H1 (cell line): ENCODE data around the gene GAB2. TPM values are rescaled to one million over a fixed set of nuclear protein-coding genes. Genes with fewer than 3 reads are reported as not detected.

Experiments
- CTCF ChIA-PET: fragments of 300-600 bp; sonication (Branson Sonifier 250); formaldehyde crosslinking; loops from one replicate; lab custom pipeline; 2021; ENCODE audit not compliant: partially characterized antibody; lab: Charles Lee
- POLR2A ChIA-PET: fragments of 300-600 bp; sonication (Branson Sonifier 250); formaldehyde crosslinking; loops from one replicate; lab custom pipeline; 2021; ENCODE audit warnings: inconsistent platforms; ENCODE audit not compliant: partially characterized antibody; lab: Charles Lee
- DNase-seq, 2 experiments: peaks; one replicate each; pipeline versions ENCODE4 v3.0.0 to v3.0.0-alpha.2; 2010 to 2022; ENCODE audit warnings: low spot score in 2 of 2, low read depth in 1 of 2, mixed read lengths in 1 of 2
- FAIRE-seq: peaks from 2 replicates; lab custom pipeline; 2011; peaks lifted over from hg19 to GRCh38; lab: Jason Lieb, UNC
- H2AFZ ChIP-seq: 2 replicates; pipeline ENCODE4 v1.8.1; 2012; ENCODE audit warnings: low read length, inconsistent platforms
- H2AK5ac ChIP-seq: 2 replicates; pipeline ENCODE4 v1.6.1; 2013; ENCODE audit warnings: low read depth, low read length
- H2BK120ac ChIP-seq: replicated peaks from 2 replicates; pipeline ENCODE3; 2013; ENCODE audit warnings: low read depth, low read length, inconsistent platforms
- H2BK12ac ChIP-seq: 2 replicates; pipeline ENCODE4 v1.6.1; 2013; ENCODE audit warnings: low read depth, low read length
- H2BK15ac ChIP-seq: 2 replicates; pipeline ENCODE4 v1.6.1; 2013; ENCODE audit warnings: low read length
- H2BK20ac ChIP-seq: 2 replicates; pipeline ENCODE4 v1.6.1; 2013; ENCODE audit warnings: low read length
- H2BK5ac ChIP-seq: 2 replicates; pipeline ENCODE4 v1.6.1; 2013; ENCODE audit warnings: low read depth, low read length
- H3K14ac ChIP-seq: 2 replicates; pipeline ENCODE4 v1.6.1; 2013; ENCODE audit warnings: inconsistent platforms; ENCODE audit not compliant: insufficient read length
- H3K18ac ChIP-seq: 2 replicates; pipeline ENCODE4 v1.6.1; 2013; ENCODE audit warnings: low read length; ENCODE audit errors: extremely low read depth
- H3K23ac ChIP-seq: 2 replicates; pipeline ENCODE4 v1.6.1; 2013; ENCODE audit warnings: inconsistent platforms; ENCODE audit not compliant: insufficient read length
- H3K23me2 ChIP-seq: 2 replicates; pipeline ENCODE4 v1.6.1; 2013; ENCODE audit warnings: low read depth, low read length
- H3K27ac ChIP-seq: 2 replicates; pipeline ENCODE4 v1.6.1; 2011; ENCODE audit warnings: low read depth, low read length, inconsistent platforms
- H3K27me3 ChIP-seq, 4 experiments: replicated peaks in 1 of 4; 1 replicate in 1 of 4; 2 replicates in 3 of 4; pipeline versions ENCODE4 v1.6.1 to v1.8.1; 2011 to 2013; ENCODE audit warnings: low read length in 3 of 4, mild to moderate bottlenecking in 3 of 4, inconsistent platforms in 2 of 4, mixed read lengths in 2 of 4, moderate library complexity in 1 of 4; ENCODE audit not compliant: control insufficient read depth in 3 of 4, insufficient read depth in 3 of 4; ENCODE audit errors: extremely low read depth in 1 of 4
- H3K36me3 ChIP-seq, 4 experiments: 2 replicates each; pipeline versions ENCODE4 v1.6.1 to v1.8.1; 2011 to 2013; ENCODE audit warnings: mild to moderate bottlenecking in 4 of 4, low read length in 3 of 4, moderate library complexity in 2 of 4, control low read depth in 1 of 4, inconsistent platforms in 1 of 4; ENCODE audit not compliant: insufficient read depth in 4 of 4, control insufficient read depth in 2 of 4
- H3K4ac ChIP-seq: replicated peaks from 2 replicates; pipeline ENCODE3; 2013; ENCODE audit warnings: low read length, low read depth, mixed read lengths, inconsistent platforms; ENCODE audit not compliant: insufficient read length
- H3K4me1 ChIP-seq, 4 experiments: replicated peaks in 1 of 4; 1 replicate in 1 of 4; 2 replicates in 3 of 4; pipeline versions ENCODE4 v1.6.1 to v1.8.1; 2011 to 2013; ENCODE audit warnings: low read length in 3 of 4, inconsistent platforms in 2 of 4, mixed read lengths in 1 of 4; ENCODE audit not compliant: insufficient read depth in 4 of 4, control insufficient read depth in 3 of 4
- H3K4me2 ChIP-seq, 2 experiments: 2 replicates each; pipeline versions ENCODE4 v1.6.1 to v1.8.1; 2011 to 2013; ENCODE audit warnings: low read depth in 2 of 2, low read length in 2 of 2, control low read depth in 1 of 2, inconsistent platforms in 1 of 2, mild to moderate bottlenecking in 1 of 2; ENCODE audit not compliant: insufficient read depth in 1 of 2
- H3K4me3 ChIP-seq, 4 experiments: fragments of 200-600, 300-600 bp in 1 of 4; sonication (generic), shearing (Covaris generic), sonication (Bioruptor Twin) in 1 of 4; 2 replicates each; pipeline versions ENCODE4 v1.5.1 to v1.8.1; 2011 to 2016; ENCODE audit warnings: low read length in 4 of 4, low read depth in 3 of 4, control low read depth in 2 of 4, inconsistent platforms in 2 of 4, mild to moderate bottlenecking in 2 of 4, mixed read lengths in 1 of 4, moderate library complexity in 1 of 4; ENCODE audit not compliant: insufficient read depth in 2 of 4; ENCODE audit errors: extremely low read depth in 1 of 4
- H3K56ac ChIP-seq: replicated peaks from 2 replicates; pipeline ENCODE3; 2013; ENCODE audit warnings: low read depth, mild to moderate bottlenecking, mixed read lengths, low read length, inconsistent platforms; ENCODE audit not compliant: insufficient read length
- H3K79me1 ChIP-seq: 2 replicates; pipeline ENCODE4 v1.6.1; 2013; ENCODE audit warnings: low read depth, low read length, control low read depth
- H3K79me2 ChIP-seq, 2 experiments: 2 replicates each; pipeline versions ENCODE4 v1.6.1 to v1.8.1; 2012 to 2013; ENCODE audit warnings: low read length in 2 of 2, mild to moderate bottlenecking in 2 of 2, inconsistent platforms in 1 of 2; ENCODE audit not compliant: insufficient read depth in 2 of 2, control insufficient read depth in 1 of 2
- H3K9ac ChIP-seq, 4 experiments: replicated peaks in 1 of 4; 1 replicate in 1 of 4; 2 replicates in 3 of 4; pipeline versions ENCODE4 v1.6.1 to v1.8.1; 2011 to 2013; ENCODE audit warnings: low read depth in 3 of 4, low read length in 3 of 4, control low read depth in 2 of 4, mild to moderate bottlenecking in 2 of 4, moderate library complexity in 2 of 4, inconsistent platforms in 1 of 4; ENCODE audit errors: extremely low read depth in 1 of 4
- H3K9me3 ChIP-seq, 2 experiments: 2 replicates each; pipeline versions ENCODE4 v1.6.1 to v1.8.1; 2012 to 2013; ENCODE audit warnings: mild to moderate bottlenecking in 2 of 2, moderate library complexity in 2 of 2, control low read depth in 1 of 2, inconsistent platforms in 1 of 2, low read depth in 1 of 2, low read length in 1 of 2, mixed read lengths in 1 of 2; ENCODE audit not compliant: insufficient read depth in 2 of 2
- H4K20me1 ChIP-seq, 2 experiments: replicated peaks in 1 of 2; 2 replicates each; pipeline versions ENCODE3 to v1.8.1; 2011 to 2013; ENCODE audit warnings: inconsistent platforms in 2 of 2, low read length in 2 of 2, mild to moderate bottlenecking in 1 of 2; ENCODE audit not compliant: insufficient read depth in 2 of 2, control insufficient read depth in 1 of 2
- H4K5ac ChIP-seq: 2 replicates; pipeline ENCODE4 v1.6.1; 2013; ENCODE audit warnings: low read length, low read depth, mixed read lengths, inconsistent platforms; ENCODE audit not compliant: insufficient read length
- H4K8ac ChIP-seq: 2 replicates; pipeline ENCODE4 v1.8.0; 2013; ENCODE audit warnings: mild to moderate bottlenecking, moderate library complexity, low read length, inconsistent platforms; ENCODE audit not compliant: insufficient read depth; ENCODE audit errors: extremely low read depth
- H4K91ac ChIP-seq: replicated peaks from 2 replicates; pipeline ENCODE3; 2013; ENCODE audit warnings: low read length, mixed read lengths, inconsistent platforms; ENCODE audit not compliant: insufficient read length
- ASH2L ChIP-seq: fragments of 200-600, 300-600 bp; sonication (generic); IDR thresholded peaks from one replicate; pipeline ENCODE4 v1.7.1; 2017; ENCODE audit warnings: low read length
- ATF3 ChIP-seq: IDR thresholded peaks from 2 replicates; pipeline ENCODE4 v1.6.1; 2011; ENCODE audit warnings: low read depth, mild to moderate bottlenecking, low read length; ENCODE audit not compliant: insufficient read depth
- BACH1 ChIP-seq: IDR thresholded peaks from 2 replicates; pipeline ENCODE4 v1.6.1; 2012; ENCODE audit warnings: low read length, improper control_type of control experiment
- BCL11A ChIP-seq, 2 experiments: IDR thresholded peaks; one replicate each; pipeline ENCODE4 v1.6.1; 2011; ENCODE audit warnings: low read depth in 2 of 2, low read length in 2 of 2, mild to moderate bottlenecking in 2 of 2
- CBX8 ChIP-seq: fragments of 300-800, 300-1000 bp; sonication (generic); IDR thresholded peaks from 2 replicates; pipeline ENCODE4 v1.7.1; 2016; ENCODE audit warnings: low read depth, low read length, borderline replicate concordance
- JUN ChIP-seq: IDR thresholded peaks from 2 replicates; pipeline ENCODE4 v1.6.1; 2011; ENCODE audit warnings: low read depth, mild to moderate bottlenecking, improper control_type of control experiment, low read length
- JUND ChIP-seq: IDR thresholded peaks from 2 replicates; pipeline ENCODE4 v1.6.1; 2011; ENCODE audit warnings: mild to moderate bottlenecking, improper control_type of control experiment, low read length
- KDM4A ChIP-seq: IDR thresholded peaks from one replicate; pipeline ENCODE4 v1.7.1; 2012; ENCODE audit warnings: low read depth, mild to moderate bottlenecking, moderate library complexity, low read length, inconsistent platforms; ENCODE audit not compliant: severe bottlenecking
- NRF1 ChIP-seq: IDR thresholded peaks from 2 replicates; pipeline ENCODE4 v1.6.1; 2011; ENCODE audit warnings: mild to moderate bottlenecking, low read depth, low read length, improper control_type of control experiment
- POLR2AphosphoS5 ChIP-seq: IDR thresholded peaks from 2 replicates; pipeline ENCODE4 v1.6.1; 2011; ENCODE audit warnings: low read depth, low read length
- RNF2 ChIP-seq: fragments of 200-900, 300-1000 bp; sonication (generic); IDR thresholded peaks from 2 replicates; pipeline ENCODE4 v1.7.1; 2016; ENCODE audit warnings: borderline replicate concordance, low read depth, mild to moderate bottlenecking, antibody characterized with exemption, low read length; ENCODE audit not compliant: poor library complexity, severe bottlenecking; ENCODE audit errors: missing control alignments
- SIN3A ChIP-seq, 2 experiments: IDR thresholded peaks in 1 of 2; conservative IDR thresholded peaks in 1 of 2; 2 replicates each; pipeline ENCODE4 v1.6.1; 2011 to 2012; ENCODE audit warnings: low read length in 2 of 2, improper control_type of control experiment in 1 of 2, low read depth in 1 of 2, mild to moderate bottlenecking in 1 of 2
- SP4 ChIP-seq: IDR thresholded peaks from 2 replicates; pipeline ENCODE4 v1.6.1; 2012; ENCODE audit warnings: low read length, inconsistent platforms
- WGBS, 2 experiments: shearing (Covaris generic) in 1 of 2; methylation state at CpG; one replicate each; pipeline versions ENCODE4 v1.1.6 to v1.1.7; 2013 to 2015; ENCODE audit warnings: low lambda C conversion rate in 2 of 2, mixed read lengths in 2 of 2, inconsistent platforms in 1 of 2, low coverage in 1 of 2, missing lambda C conversion rate in 1 of 2; ENCODE audit not compliant: insufficient replicate concordance in 2 of 2, insufficient coverage in 1 of 2, insufficient read length in 1 of 2; ENCODE audit errors: extremely low coverage in 1 of 2, missing lambda C conversion rate in 1 of 2; 5-methylcytosine and 5-hydroxymethylcytosine counted together
- polyA plus RNA-seq, 7 experiments: library from polyadenylated mRNA; depleted of rRNA in 3 of 7; stranded (reverse) in 5 of 7; unstranded in 2 of 7; fragments of >200 nt in 5 of 7; fragments of 200-250 nt in 2 of 7; gene quantifications; 1 replicate in 5 of 7; 2 replicates in 1 of 7; 4 replicates in 1 of 7; pipeline versions ENCODE4 v1.2.1 to v1.2.3, GENCODE V29; 2011 to 2013; ENCODE audit warnings: missing spikeins in 2 of 7, mixed read lengths in 2 of 7
- total RNA-seq: library from RNA; stranded (reverse); fragmentation: NEBNext Ultra II Directional; extraction: Animal tissue kit (Norgen Biotek cat#: 25700); gene quantifications from 2 replicates; pipeline ENCODE4 v1.2.1, GENCODE V29; 2021

Gene GAB2
- total and polyA plus RNA-seq, 2 of the 8 experiments (the other 6 are each of a cell fraction or from before 2014, with no cell fraction given): 6.3 to 14.0 TPM

- POLR2A ChIA-PET: interaction anchor here (4.7 kb wide), 1 partner anchor 9 kb away, joined by 33 read pairs; no protein-coding TSS in a partner anchor
- H4K20me1 ChIP-seq: no peaks in the 10 kb centered on the region
- no peak overlapping the region for H2BK12ac ChIP-seq
- TF ChIP-seq ASH2L (no peak), CBX8 (no peak), NRF1 (no peak), SP4 (no peak), SIN3A (conservative IDR thresholded peaks at IDR 0.05 in 1 of 2, IDR thresholded peaks at IDR 0.05 in 1 of 2; ENCODE audit: low read depth in 1 of 2, low read length in 2 of 2) (no peak), JUND (no peak), POLR2AphosphoS5 (no peak), BACH1 (no peak), ATF3 (no peak), KDM4A (no peak), BCL11A (IDR thresholded peaks at IDR 0.05; ENCODE audit: low read depth in 2 of 2, low read length in 2 of 2) (no peak), JUN (no peak), RNF2 (no peak)
Observed at GRCh38 chr11:78420796-78421209, 3.2 kb upstream of the GAB2 start.

More at GRCh38 chr11:78420796-78421209, 3.2 kb upstream of the GAB2 start:
- H2AK5ac ChIP-seq: no peak overlapping the region
- H2BK5ac ChIP-seq: no peak overlapping the region
- no peak overlapping the region for H3K23ac ChIP-seq
- peaks cover 5 to 16% (median 10%) of the 10 kb centered on the region in 4 experiments; a peak in 6 of 7 replicates for H3K4me1 ChIP-seq
- DNase-seq: no peak
- no peak overlapping the region for H2BK120ac ChIP-seq
- no peaks in the 10 kb centered on the region for H3K36me3 ChIP-seq
- no peaks in the 10 kb centered on the region for H3K79me1 ChIP-seq
- H3K27ac ChIP-seq: no peak overlapping the region
- 82% methylated on average over 9 of the region's 9 CpGs; no CpG with 5 or more reads in 1 of the 2 experiments for WGBS, 2 experiments
- no peak overlapping the region for H4K5ac ChIP-seq
- peaks cover 10% of the 10 kb centered on the region; the same call in 1 of the 2 replicates for H3K23me2 ChIP-seq
- no peaks in the 10 kb centered on the region for H3K79me2 ChIP-seq
- CTCF ChIA-PET: interaction anchor here (0.5 to 7.6 kb wide), 16 partner anchors 9 to 226 kb away, joined by 3 to 87 read pairs (median 4); no protein-coding TSS in a partner anchor
- H2BK15ac ChIP-seq: no peak overlapping the region; the same call in 1 of the 2 replicates
- no peak overlapping the region for H3K4me3 ChIP-seq
- no peak overlapping the region for H3K4ac ChIP-seq
- H3K9ac ChIP-seq: no peak overlapping the region
- H2BK20ac ChIP-seq: no peak overlapping the region
- H3K27me3 ChIP-seq: peaks cover 0 to 13% (median 8%) of the 10 kb centered on the region in 4 experiments; a peak in 4 of 7 replicates
- H3K18ac ChIP-seq: no peak overlapping the region
- H3K14ac ChIP-seq: no peak overlapping the region
- no peak for FAIRE-seq
- no peaks in the 10 kb centered on the region for H3K9me3 ChIP-seq
- H2AFZ ChIP-seq: no peak overlapping the region
- no peak overlapping the region for H3K56ac ChIP-seq
- H4K8ac ChIP-seq: no peak overlapping the region
- H3K4me2 ChIP-seq: no peak overlapping the region
- no peak overlapping the region for H4K91ac ChIP-seq
